ENCODE measurements around the gene PDE4B. TPM values are rescaled to one million over a fixed set of nuclear protein-coding genes. Genes with fewer than 3 reads are reported as not detected.

PDE4B gene
- total RNA-seq, 1 experiment from 2014 or later: 1.4 TPM

DNA sequence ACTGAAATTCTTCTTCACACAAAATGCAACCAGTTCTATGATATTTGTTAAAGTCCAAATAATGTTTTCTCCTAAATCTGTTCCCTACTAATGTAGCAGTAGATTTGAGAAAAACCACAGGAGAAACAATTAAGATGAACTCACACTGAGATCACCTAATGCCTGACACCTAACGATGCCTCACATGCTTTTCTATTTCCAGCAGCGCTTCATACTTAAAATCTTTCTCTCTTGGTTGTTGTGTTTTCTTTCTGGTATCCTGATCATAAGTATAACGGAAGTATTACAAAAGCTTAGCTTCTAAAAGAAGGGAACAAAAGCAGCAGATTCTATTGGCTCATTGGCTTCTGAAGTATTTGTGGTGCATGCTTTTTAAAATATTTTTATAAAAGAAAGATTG lies 474.1 kb downstream of the PDE4B start:
- no peak for TF ChIP-seq EZH2phosphoT487 (IDR thresholded peaks at IDR 0.05; ENCODE audit: borderline replicate concordance, low read length)
- TF ChIP-seq, protein P1, sequence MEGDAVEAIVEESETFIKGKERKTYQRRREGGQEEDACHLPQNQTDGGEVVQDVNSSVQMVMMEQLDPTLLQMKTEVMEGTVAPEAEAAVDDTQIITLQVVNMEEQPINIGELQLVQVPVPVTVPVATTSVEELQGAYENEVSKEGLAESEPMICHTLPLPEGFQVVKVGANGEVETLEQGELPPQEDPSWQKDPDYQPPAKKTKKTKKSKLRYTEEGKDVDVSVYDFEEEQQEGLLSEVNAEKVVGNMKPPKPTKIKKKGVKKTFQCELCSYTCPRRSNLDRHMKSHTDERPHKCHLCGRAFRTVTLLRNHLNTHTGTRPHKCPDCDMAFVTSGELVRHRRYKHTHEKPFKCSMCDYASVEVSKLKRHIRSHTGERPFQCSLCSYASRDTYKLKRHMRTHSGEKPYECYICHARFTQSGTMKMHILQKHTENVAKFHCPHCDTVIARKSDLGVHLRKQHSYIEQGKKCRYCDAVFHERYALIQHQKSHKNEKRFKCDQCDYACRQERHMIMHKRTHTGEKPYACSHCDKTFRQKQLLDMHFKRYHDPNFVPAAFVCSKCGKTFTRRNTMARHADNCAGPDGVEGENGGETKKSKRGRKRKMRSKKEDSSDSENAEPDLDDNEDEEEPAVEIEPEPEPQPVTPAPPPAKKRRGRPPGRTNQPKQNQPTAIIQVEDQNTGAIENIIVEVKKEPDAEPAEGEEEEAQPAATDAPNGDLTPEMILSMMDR (conservative IDR thresholded peaks at IDR 0.05; ENCODE audit: low read depth, low read length): no peak
- no peak for TF ChIP-seq EZH2 (IDR thresholded peaks at IDR 0.05; ENCODE audit: low read length, unreplicated experiment)
- 0 out of 2 replicates have a peak overlapping the region, but pooled peaks have one; percentile 19 for H2AFZ ChIP-seq (ENCODE audit: low read length)
- no peaks in the 10 kb centered on the region for H3K36me3 ChIP-seq (ENCODE audit: low read depth, low read length)
- H4K20me1 ChIP-seq (ENCODE audit: low read length): no peaks in the 10 kb centered on the region
- DNase-seq (no peak), ATAC-seq (no peak)
- H3K4me2 ChIP-seq (ENCODE audit: low read length): peak overlapping the region; percentile 29
- H3K4me1 ChIP-seq (ENCODE audit: insufficient read depth, low read length): peaks cover 43% of the 10 kb centered on the region
- H3K27ac ChIP-seq (ENCODE audit: low read length): peak overlapping the region; percentile 33
- POLR2A ChIA-PET (ENCODE audit: unreplicated experiment): no interaction called here
- no peaks in the 10 kb centered on the region for H3K9me2 ChIP-seq (replicated peaks; ENCODE audit: low read length)
- BruUV-seq (replicated peaks): no TSS peak
- CTCF ChIA-PET: no interaction called here
- no peaks in the 10 kb centered on the region for H3K27me3 ChIP-seq (ENCODE audit: low read length)
- H3K9me3 ChIP-seq (ENCODE audit: low read length): no peaks in the 10 kb centered on the region
- H3F3A ChIP-seq (ENCODE audit: low read length, unreplicated experiment): no peaks in the 10 kb centered on the region
- intact Hi-C loops (cut with micrococcal nuclease): no loop called here
- H3K9ac ChIP-seq (ENCODE audit: low read length): no peak overlapping the region
- H3K4me3 ChIP-seq (ENCODE audit: low read length): no peak overlapping the region
- no peaks in the 10 kb centered on the region for H3K79me2 ChIP-seq (ENCODE audit: low read length)

DNA sequence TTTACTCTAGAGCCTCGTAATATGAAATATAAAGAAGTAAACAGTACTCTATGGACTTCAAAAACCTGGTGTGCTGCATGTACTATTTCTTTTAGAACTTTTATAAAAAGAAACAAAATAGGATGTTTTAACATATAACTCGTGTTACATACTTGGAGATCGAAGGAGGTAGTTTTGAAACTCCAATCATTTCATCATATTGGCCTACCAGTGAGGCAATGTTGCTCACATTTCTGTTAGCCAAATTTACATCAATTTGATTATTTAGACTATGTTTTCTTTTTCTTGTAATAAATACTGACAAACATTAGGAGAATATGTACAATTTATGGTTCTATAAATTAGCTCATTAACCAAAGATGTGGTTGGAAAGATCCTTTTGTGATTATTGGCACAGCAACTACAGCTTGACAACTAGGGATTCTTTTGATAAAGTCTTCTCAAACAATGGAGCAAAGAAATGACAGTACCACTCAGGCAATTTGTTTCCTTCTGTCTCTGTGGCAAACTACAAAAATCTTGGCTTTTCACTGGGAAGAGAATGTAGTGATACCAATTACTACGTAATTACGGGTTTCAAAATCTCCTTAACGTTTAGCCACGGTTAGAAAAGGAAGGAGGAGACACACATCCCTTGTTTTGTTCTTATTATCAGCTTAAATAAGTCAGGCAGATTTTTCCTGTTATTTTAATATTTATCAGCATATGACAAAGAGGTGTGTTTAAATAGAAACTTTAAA lies 474.7 kb downstream of the PDE4B start:
- ATAC-seq: no peak
- Histone ChIP-seq H3K9ac (ENCODE audit: low read length) (no peak overlapping the region), H3K27me3 (ENCODE audit: low read length) (no peaks in the 10 kb centered on the region), H3F3A (ENCODE audit: low read length, unreplicated experiment) (no peaks in the 10 kb centered on the region), H3K27ac (ENCODE audit: low read length) (peak overlapping the region; percentile 33; the same call in 1 of the 2 replicates), H3K4me1 (ENCODE audit: insufficient read depth, low read length) (peaks cover 44% of the 10 kb centered on the region), H3K4me3 (ENCODE audit: low read length) (no peak overlapping the region), H2AFZ (ENCODE audit: low read length) (no peak overlapping the region), H4K20me1 (ENCODE audit: low read length) (no peaks in the 10 kb centered on the region), H3K79me2 (ENCODE audit: low read length) (no peaks in the 10 kb centered on the region), H3K9me3 (ENCODE audit: low read length) (no peaks in the 10 kb centered on the region), H3K36me3 (ENCODE audit: low read depth, low read length) (no peaks in the 10 kb centered on the region), H3K9me2 (replicated peaks; ENCODE audit: low read length) (no peaks in the 10 kb centered on the region), H3K4me2 (ENCODE audit: low read length) (0 out of 2 replicates have a peak overlapping the region, but pooled peaks have one; percentile 29)
- BruUV-seq (replicated peaks): no TSS peak
- DNase-seq: no peak
- ChIA-PET POLR2A (ENCODE audit: unreplicated experiment) (interaction anchor here (0.7 kb wide), 1 partner anchor 25 kb away, joined by 3 read pairs; no protein-coding TSS in a partner anchor), CTCF (no interaction called here)
- no peak for TF ChIP-seq EZH2 (IDR thresholded peaks at IDR 0.05; ENCODE audit: low read length, unreplicated experiment)
- TF ChIP-seq, protein P1 (conservative IDR thresholded peaks at IDR 0.05; ENCODE audit: low read depth, low read length): no peak
- no peak for TF ChIP-seq EZH2phosphoT487 (IDR thresholded peaks at IDR 0.05; ENCODE audit: borderline replicate concordance, low read length)
- intact Hi-C loops (cut with micrococcal nuclease): no loop called here

DNA sequence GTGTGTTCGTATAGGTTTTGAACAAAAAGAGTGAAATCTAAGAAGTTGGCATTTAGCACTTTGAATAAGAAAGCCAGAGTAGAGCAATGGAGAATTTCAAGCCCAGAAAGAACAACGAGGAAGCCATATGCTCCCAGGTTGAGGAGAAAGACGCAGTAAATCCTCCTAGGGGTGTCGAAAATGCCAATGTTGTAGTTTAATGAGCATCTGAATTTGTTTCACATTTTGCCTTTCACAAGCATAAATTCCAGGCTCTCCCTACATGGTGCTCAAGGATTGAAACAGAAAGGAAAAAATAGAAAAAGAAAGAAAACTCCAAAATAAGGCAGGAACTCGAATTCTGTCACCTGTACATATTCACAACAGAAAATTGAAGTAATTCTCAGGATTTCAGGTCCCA lies 476.5 kb downstream of the PDE4B start:
- H3K79me2 ChIP-seq (ENCODE audit: low read length): no peaks in the 10 kb centered on the region
- TF ChIP-seq EZH2phosphoT487 (IDR thresholded peaks at IDR 0.05; ENCODE audit: borderline replicate concordance, low read length): no peak
- TF ChIP-seq, protein P1 (conservative IDR thresholded peaks at IDR 0.05; ENCODE audit: low read depth, low read length): no peak
- TF ChIP-seq EZH2 (IDR thresholded peaks at IDR 0.05; ENCODE audit: low read length, unreplicated experiment): no peak
- DNase-seq (no peak), ATAC-seq (no peak)
- BruUV-seq (replicated peaks): no TSS peak
- POLR2A ChIA-PET (ENCODE audit: unreplicated experiment): no interaction called here
- H2AFZ ChIP-seq (ENCODE audit: low read length): no peak overlapping the region
- no peaks in the 10 kb centered on the region for H3K27me3 ChIP-seq (ENCODE audit: low read length)
- CTCF ChIA-PET: no interaction called here
- no peak overlapping the region for H3K4me3 ChIP-seq (ENCODE audit: low read length)
- no peaks in the 10 kb centered on the region for H3K9me3 ChIP-seq (ENCODE audit: low read length)
- no peaks in the 10 kb centered on the region for H3K9me2 ChIP-seq (replicated peaks; ENCODE audit: low read length)
- no peak overlapping the region for H3K9ac ChIP-seq (ENCODE audit: low read length)
- H4K20me1 ChIP-seq (ENCODE audit: low read length): no peaks in the 10 kb centered on the region
- H3F3A ChIP-seq (ENCODE audit: low read length, unreplicated experiment): no peaks in the 10 kb centered on the region
- intact Hi-C loops (cut with micrococcal nuclease): no loop called here
- no peak overlapping the region for H3K27ac ChIP-seq (ENCODE audit: low read length)
- no peak overlapping the region for H3K4me2 ChIP-seq (ENCODE audit: low read length)
- peaks cover 39% of the 10 kb centered on the region for H3K4me1 ChIP-seq (ENCODE audit: insufficient read depth, low read length)
- H3K36me3 ChIP-seq (ENCODE audit: low read depth, low read length): no peaks in the 10 kb centered on the region

Measured in PC-3 (cell line).